Large intestine (tissue), 3 donors: Measurements from ENCODE around the gene FYB1. TPM values are rescaled to one million over a fixed set of nuclear protein-coding genes. Genes with fewer than 3 reads are reported as not detected.

ENCODE experiments used
- DNase-seq, 2 donors: peaks; one replicate each; pipeline versions ENCODE4 v3.0.0 to v3.0.0-alpha.2; 2013
- H3K27ac ChIP-seq: one replicate; pipeline ENCODE4 v1.5.1; 2013; ENCODE audit warnings: low read length
- H3K27me3 ChIP-seq: 2 replicates; pipeline ENCODE4 v1.6.1; 2013; ENCODE audit warnings: low read length; ENCODE audit not compliant: control insufficient read depth, insufficient read depth
- H3K36me3 ChIP-seq: 2 replicates; pipeline ENCODE4 v1.6.1; 2013; ENCODE audit warnings: low read length; ENCODE audit not compliant: control insufficient read depth, insufficient read depth
- H3K4me1 ChIP-seq: one replicate; pipeline ENCODE4 v1.6.1; 2013; ENCODE audit warnings: low read length; ENCODE audit not compliant: control insufficient read depth, insufficient read depth
- H3K4me3 ChIP-seq: one replicate; pipeline ENCODE4 v1.5.1; 2013; ENCODE audit warnings: low read length
- H3K9me3 ChIP-seq: one replicate; pipeline ENCODE4 v1.6.1; 2013; ENCODE audit warnings: mild to moderate bottlenecking, low read depth, low read length, moderate library complexity; ENCODE audit not compliant: control insufficient read depth
- WGBS: methylation state at CpG from one replicate; pipeline ENCODE4 v1.1.5; 2013; ENCODE audit warnings: low lambda C conversion rate; ENCODE audit not compliant: insufficient coverage; 5-methylcytosine and 5-hydroxymethylcytosine counted together
- polyA plus RNA-seq: library from polyadenylated mRNA; unstranded; fragments of 120-200 nt; gene quantifications from one replicate; pipeline ENCODE4 v1.2.1, GENCODE V29; 2013

Gene FYB1
- polyA plus RNA-seq, 1 donor, result 6.8 TPM

DNA sequence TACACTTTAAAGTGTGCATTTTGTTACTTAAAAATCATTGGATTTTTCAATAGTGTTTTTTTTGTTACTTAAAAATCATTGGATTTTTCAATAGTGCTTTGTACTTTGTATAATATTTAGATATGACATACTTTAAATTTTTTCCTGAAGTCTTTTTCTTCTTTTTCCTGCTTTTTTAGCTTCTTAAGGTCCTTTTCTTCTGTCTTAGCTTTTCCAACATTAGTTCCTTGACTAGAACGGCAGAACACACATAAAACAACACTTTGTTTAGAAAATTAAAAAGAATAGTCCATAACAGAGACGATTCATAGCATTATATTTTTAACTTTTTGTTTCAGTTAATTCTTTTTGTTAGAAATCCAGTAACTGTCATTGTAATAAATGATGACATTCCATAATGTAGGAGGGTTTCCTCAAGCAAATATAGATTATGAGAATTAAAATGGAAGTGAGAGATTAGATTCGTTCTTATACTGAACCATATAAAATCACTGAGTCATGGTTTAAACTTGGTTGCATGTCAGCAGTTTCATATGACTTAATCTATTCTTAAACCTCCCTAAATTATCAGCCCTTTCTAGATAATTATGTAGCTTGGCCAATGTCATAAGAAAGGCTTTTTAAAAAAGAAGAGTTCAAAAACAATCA is 99.8 kb downstream of the FYB1 start:
- Histone ChIP-seq H3K36me3 (no peaks in the 10 kb centered on the region), H3K4me3 (no peak overlapping the region), H3K27me3 (peaks cover 6% of the 10 kb centered on the region), H3K27ac (no peak overlapping the region), H3K4me1 (no peaks in the 10 kb centered on the region), H3K9me3 (no peaks in the 10 kb centered on the region)
- no peak for DNase-seq
- 92% methylated on average over 2 of the region's 3 CpGs for WGBS

DNA sequence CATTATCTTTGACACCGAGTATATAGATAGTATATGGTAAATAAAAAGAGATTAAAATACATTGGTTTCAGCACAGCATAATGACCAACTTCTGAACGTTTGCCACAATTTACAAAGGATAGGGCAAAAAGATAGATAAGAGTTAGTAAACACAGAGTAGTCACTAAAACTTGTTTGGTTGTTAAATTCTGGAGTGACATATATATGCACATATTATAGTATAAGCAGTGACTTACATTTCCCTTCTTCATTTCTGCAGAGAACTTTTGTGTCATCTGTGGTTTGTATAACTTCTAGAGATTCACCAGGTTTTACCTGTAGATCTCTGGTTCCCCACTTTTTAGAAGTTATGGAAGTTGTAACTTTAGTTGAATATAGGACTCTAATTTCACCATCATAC is 100.7 kb downstream of the FYB1 start:
- Histone ChIP-seq H3K4me1 (no peaks in the 10 kb centered on the region), H3K4me3 (no peak overlapping the region), H3K9me3 (no peaks in the 10 kb centered on the region), H3K27me3 (peaks cover 6% of the 10 kb centered on the region), H3K36me3 (no peaks in the 10 kb centered on the region), H3K27ac (no peak overlapping the region)
- WGBS, result 0% methylated on average over 1 of the region's 2 CpGs
- DNase-seq, result no peak

DNA sequence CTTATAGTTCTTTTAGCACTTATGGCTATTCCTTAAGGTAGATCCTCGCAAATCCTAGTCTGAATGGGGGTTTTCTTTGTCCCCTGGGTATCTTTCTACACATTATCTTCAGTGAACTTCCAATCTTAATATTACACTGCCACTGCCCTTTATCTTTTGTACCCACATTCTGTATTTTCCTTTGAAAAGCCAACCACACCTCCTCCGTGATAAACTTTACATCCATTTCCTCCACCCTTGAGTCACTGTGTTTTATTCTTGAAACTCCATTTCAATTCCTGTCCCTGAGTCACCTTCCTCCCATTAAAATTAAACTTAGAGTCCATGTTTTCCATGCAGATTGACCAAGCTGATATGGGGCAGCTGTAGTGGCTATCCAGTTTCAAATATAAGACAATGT is 102.0 kb downstream of the FYB1 start:
- Histone ChIP-seq H3K9me3 (no peaks in the 10 kb centered on the region), H3K4me3 (no peak overlapping the region), H3K36me3 (no peaks in the 10 kb centered on the region), H3K27ac (no peak overlapping the region), H3K4me1 (no peaks in the 10 kb centered on the region), H3K27me3 (peaks cover 6% of the 10 kb centered on the region)
- WGBS, result 58% methylated on average over 2 of the region's 2 CpGs
- DNase-seq, result no peak

DNA sequence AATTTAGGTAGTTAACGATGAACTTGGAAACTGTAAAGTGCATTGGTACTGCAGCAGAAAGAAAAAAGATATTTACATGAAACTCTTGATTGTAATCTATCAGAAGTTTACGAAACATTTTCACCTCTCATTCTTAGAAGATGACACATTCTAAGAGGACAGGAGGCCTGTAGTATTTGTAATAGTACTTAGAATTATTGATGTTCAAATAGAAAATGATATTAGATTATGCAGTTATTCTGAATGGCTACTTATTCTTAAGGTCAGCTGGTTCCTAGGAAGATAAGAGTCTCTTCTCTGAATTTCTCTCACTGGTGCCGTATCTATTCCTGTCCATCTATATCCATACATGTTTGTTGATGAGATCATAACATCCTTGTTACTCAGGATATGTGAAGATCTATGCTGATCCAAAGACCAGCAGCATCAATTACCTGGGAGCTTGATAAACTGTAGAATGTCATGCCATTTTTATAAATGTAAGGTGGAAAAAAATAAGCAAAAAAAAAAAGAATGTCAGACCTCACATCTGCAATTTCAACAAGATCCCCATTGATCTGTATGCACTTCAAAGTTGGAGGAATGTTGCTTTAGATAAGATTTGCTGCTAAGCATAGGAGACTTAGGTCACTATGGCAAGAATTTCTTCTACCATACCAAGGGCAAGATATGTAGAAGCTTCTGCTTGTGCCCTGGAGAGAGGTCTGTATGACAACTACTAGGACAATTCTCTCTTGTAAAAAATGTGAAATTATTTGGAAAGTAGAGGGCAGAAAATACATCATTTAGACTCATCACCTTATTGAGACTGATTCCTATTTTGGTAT is 102.8 kb downstream of the FYB1 start:
- H3K4me1 ChIP-seq, result no peaks in the 10 kb centered on the region
- peaks cover 4% of the 10 kb centered on the region for H3K27me3 ChIP-seq
- no peaks in the 10 kb centered on the region for H3K36me3 ChIP-seq
- H3K4me3 ChIP-seq, result no peak overlapping the region
- DNase-seq, result no peak
- WGBS, result 100% methylated on average over 2 of the region's 3 CpGs
- no peak overlapping the region for H3K27ac ChIP-seq
- no peaks in the 10 kb centered on the region for H3K9me3 ChIP-seq

DNA sequence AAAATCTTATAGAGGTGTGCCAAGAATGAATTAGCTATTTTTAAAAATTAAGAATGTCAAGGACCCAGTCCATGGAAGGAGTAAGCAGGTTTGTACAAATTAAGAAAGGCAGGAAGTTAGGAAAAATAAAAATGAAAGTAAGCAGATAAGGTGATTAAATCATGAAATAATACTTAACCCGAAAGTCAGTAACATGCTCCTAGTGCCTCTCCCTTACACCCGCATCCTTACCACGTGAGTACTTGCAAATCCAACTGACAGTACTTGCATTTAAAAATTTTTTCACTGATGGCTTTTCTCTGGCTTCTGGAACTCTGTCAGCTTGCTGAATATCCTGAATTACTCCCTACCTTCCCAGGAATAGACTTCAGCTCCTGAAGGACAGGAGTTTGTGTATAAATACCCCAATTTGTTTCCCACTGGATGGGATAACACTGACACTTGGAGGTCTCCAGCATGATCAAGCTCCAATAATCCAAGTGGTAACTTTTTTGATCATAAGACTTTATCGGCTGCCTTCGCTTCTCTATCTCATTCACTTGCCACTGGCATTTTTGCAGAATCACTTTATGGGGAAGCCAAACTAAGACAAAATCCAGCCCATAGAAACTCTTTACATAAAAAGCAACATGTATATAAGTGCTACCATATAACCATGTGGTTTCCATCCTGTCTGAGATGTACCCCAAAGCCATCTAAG is 103.6 kb downstream of the FYB1 start:
- no peak for DNase-seq
- WGBS, result 93% methylated on average over 4 of the region's 5 CpGs
- Histone ChIP-seq H3K4me3 (no peak overlapping the region), H3K4me1 (no peaks in the 10 kb centered on the region), H3K9me3 (no peaks in the 10 kb centered on the region), H3K27me3 (peaks cover 4% of the 10 kb centered on the region), H3K36me3 (no peaks in the 10 kb centered on the region), H3K27ac (no peak overlapping the region)

DNA sequence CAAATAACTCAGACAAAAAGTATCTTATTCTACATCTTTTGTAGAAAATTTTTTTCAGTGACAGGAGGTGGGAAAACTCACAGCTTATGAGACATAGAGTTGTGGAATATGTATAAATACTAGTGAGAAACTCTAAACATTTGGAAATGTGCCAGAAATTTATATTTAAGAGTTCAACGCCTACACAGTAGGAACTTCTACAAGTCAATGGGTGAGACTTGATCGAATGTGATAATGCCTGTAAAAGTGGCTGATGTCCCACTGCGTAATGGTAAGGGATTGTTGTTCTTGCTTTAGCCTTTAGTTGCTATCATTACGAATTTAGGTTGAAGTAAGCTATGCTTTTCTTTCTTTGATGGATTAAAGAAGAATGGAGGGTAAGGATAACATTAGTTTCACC is 105.2 kb downstream of the FYB1 start:
- Histone ChIP-seq H3K4me1 (no peaks in the 10 kb centered on the region), H3K27me3 (peaks cover 4% of the 10 kb centered on the region), H3K27ac (no peak overlapping the region), H3K9me3 (no peaks in the 10 kb centered on the region), H3K4me3 (no peak overlapping the region), H3K36me3 (no peaks in the 10 kb centered on the region)
- WGBS, result 100% methylated on average over 1 of the region's 4 CpGs
- DNase-seq, result no peak

DNA sequence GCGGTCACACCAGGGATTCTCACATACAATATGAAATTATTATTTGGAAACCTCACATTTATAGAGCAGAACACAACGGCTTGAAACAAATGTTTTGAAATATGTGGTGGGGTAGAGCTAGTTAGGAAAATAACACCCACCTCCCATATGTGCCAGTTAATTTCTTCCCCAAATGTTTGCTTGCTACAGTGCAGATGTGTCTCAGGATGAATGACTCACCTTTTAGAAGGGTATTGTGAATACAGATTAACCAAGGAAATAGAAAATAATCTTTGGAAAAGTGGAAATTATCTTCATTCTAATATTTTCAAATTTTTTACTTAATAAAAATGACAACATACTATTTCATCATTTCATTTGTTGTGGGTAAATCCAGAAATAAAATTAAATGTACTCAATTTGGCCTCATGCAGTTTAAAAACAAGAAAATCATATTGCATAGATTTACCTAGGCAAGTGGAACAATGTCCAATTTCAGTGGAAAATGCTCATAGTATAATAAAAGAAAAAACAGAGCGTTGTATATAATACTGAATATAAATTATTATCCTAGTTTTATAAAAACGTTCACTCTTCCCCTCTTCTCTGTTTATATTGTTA is 105.9 kb downstream of the FYB1 start:
- 66% methylated on average over 3 of the region's 4 CpGs for WGBS
- no peaks in the 10 kb centered on the region for H3K36me3 ChIP-seq

DNA sequence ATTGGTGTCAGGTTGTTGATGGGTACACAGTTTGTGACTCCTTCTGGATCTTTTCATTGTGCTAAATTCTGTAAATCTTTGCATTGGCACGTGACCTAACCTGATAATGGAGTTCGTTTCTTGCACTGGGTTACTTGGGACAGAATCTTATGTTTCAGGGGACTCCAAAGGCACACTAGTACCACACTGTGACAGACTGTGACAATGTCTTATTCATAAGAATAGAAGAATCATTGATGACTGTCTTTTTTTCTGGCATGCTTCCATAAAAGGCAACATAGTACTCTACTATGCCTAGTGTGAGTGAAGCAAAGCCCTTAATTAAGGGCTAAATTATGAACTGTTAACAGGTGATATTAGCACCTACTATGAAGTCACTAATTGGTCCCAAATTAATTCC is 109.8 kb downstream of the FYB1 start:
- Histone ChIP-seq H3K27ac (no peak overlapping the region), H3K4me1 (no peaks in the 10 kb centered on the region), H3K9me3 (no peaks in the 10 kb centered on the region), H3K4me3 (no peak overlapping the region), H3K36me3 (no peaks in the 10 kb centered on the region), H3K27me3 (no peaks in the 10 kb centered on the region)
- WGBS, result no CpG with 5 or more reads among the region's 2 CpGs
- no peak for DNase-seq

More for the DNA sequence above, 105.9 kb downstream of the FYB1 start:
- Histone ChIP-seq H3K27ac (no peak overlapping the region), H3K4me1 (no peaks in the 10 kb centered on the region), H3K4me3 (no peak overlapping the region), H3K9me3 (no peaks in the 10 kb centered on the region), H3K27me3 (peaks cover 4% of the 10 kb centered on the region)
- DNase-seq, result no peak

DNA sequence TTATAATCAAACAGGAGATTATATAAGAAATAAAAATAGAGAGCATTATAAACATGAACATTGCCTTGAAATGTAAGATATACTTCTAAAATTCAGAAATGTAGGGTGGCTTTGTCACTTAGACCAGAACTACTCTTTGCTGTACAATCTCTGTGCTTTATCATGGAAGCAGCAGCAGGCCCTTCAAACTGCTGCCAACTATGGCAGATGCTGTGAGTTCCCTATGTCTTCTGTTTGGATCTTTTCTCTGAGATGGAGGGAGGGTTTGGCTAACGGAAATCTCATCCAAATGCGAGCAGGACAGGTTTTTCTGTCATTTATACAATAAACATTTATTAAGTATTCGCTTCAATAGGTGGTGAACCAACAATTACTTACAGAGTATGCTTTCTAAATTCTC is 110.4 kb downstream of the FYB1 start:
- whole genome bisulfite sequencing, result 61% methylated on average over 3 of the region's 3 CpGs

DNA sequence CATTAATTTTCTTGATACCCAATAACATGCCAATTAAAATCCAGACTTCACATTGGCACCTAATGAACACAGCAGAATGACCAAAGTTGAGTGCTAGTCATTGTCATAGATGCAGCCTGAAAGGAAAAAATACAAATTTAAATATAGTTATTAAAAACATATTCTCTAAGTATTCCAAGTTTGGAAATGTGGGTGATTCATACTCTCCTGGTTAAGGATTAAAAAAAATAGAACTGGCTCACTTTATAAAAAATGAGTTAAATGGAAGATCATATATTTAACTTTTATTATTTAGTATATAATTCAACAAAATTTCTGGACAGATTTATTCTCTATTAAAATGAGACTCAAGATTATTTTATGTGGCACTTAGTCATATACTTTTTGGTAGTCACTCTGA is 112.0 kb downstream of the FYB1 start:
- no peaks in the 10 kb centered on the region for H3K9me3 ChIP-seq
- H3K27ac ChIP-seq, result no peak overlapping the region
- H3K36me3 ChIP-seq, result no peaks in the 10 kb centered on the region
- DNase-seq, result no peak
- peaks cover 2% of the 10 kb centered on the region for H3K27me3 ChIP-seq
- no peaks in the 10 kb centered on the region for H3K4me1 ChIP-seq
- H3K4me3 ChIP-seq, result no peak overlapping the region

More for the DNA sequence above, 110.4 kb downstream of the FYB1 start:
- Histone ChIP-seq H3K27ac (no peak overlapping the region), H3K9me3 (no peaks in the 10 kb centered on the region), H3K27me3 (peaks cover 2% of the 10 kb centered on the region), H3K36me3 (no peaks in the 10 kb centered on the region), H3K4me1 (no peaks in the 10 kb centered on the region), H3K4me3 (no peak overlapping the region)
- DNase-seq, result no peak
